ENCODE results near the gene FMOD.
"Not testable (repeated sequence)": the region's sequence is repeated elsewhere in the genome, so short reads cannot be mapped to it uniquely, and the experiment has no call there.

FMOD gene

GRCh38 chr1:203325418-203326091 lies 25.4 kb downstream of the FMOD start:
- DNase-seq = peak; percentile 99

- DNase-seq = peak; percentile 96
Measured at GRCh38 chr1:203325026-203325417, 25.9 kb downstream of the FMOD start.

GRCh38 chr1:203324105-203325025 lies 26.6 kb downstream of the FMOD start:
- no peak for DNase-seq

GRCh38 chr1:203323587-203323986 lies 27.3 kb downstream of the FMOD start:
- no peak for DNase-seq

GRCh38 chr1:203322500-203323179 lies 28.3 kb downstream of the FMOD start:
- DNase-seq = no peak

GRCh38 chr1:203321273-203322052 lies 29.5 kb downstream of the FMOD start:
- DNase-seq = no peak

- DNase-seq = peak; percentile 99
Measured at GRCh38 chr1:203320591-203321272, 30.2 kb downstream of the FMOD start.

GRCh38 chr1:203318229-203318517 lies 32.7 kb downstream of the FMOD start:
- no peak for DNase-seq

GRCh38 chr1:203317429-203318228 lies 33.3 kb downstream of the FMOD start:
- no peak for DNase-seq

- no peak for DNase-seq
Measured at GRCh38 chr1:203316626-203317093, 34.3 kb downstream of the FMOD start.

- not testable (repeated sequence) for DNase-seq
Measured at GRCh38 chr1:203314025-203314759, 36.7 kb downstream of the FMOD start.

- DNase-seq = no peak
Measured at GRCh38 chr1:203311368-203312301, 39.3 kb downstream of the FMOD start.

GRCh38 chr1:203308923-203309331 lies 42.0 kb downstream of the FMOD start:
- no peak for DNase-seq

GRCh38 chr1:203308328-203308922 lies 42.5 kb downstream of the FMOD start:
- no peak for DNase-seq

GRCh38 chr1:203307641-203308126 lies 43.2 kb downstream of the FMOD start:
- no peak for DNase-seq

GRCh38 chr1:203306965-203307541 lies 43.9 kb downstream of the FMOD start:
- DNase-seq = no peak

- DNase-seq = peak; percentile 93
Measured at GRCh38 chr1:203306089-203306964, 44.6 kb downstream of the FMOD start.

GRCh38 chr1:203305809-203306088 lies 45.2 kb downstream of the FMOD start:
- no peak for DNase-seq

All from NCI-H1105 treated with DMSO at 0.1 percent for 48 hours (cell line).